ENCODE results near the gene CNGA3.

CNGA3 gene

DNA sequence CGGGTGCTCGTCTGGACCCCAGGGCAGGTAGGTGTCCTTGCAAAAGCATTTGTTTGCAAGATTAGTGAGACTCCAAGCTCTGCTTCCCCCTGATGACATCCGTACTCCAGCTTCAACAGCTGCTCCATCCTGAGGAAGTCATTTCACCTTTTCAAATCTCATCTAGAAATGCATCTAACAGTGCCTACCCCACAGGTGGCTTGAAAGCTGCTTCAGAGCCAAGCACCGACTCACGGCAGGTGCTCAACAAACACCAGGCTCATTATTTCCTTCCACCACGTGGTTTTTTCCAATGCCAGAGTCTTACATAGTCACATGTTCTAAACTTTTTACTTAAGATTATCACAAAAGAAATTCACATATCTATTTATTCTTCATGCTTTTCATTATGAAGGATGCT, 31.9 kb downstream of the CNGA3 start:
- DNase-seq: no peak

DNA sequence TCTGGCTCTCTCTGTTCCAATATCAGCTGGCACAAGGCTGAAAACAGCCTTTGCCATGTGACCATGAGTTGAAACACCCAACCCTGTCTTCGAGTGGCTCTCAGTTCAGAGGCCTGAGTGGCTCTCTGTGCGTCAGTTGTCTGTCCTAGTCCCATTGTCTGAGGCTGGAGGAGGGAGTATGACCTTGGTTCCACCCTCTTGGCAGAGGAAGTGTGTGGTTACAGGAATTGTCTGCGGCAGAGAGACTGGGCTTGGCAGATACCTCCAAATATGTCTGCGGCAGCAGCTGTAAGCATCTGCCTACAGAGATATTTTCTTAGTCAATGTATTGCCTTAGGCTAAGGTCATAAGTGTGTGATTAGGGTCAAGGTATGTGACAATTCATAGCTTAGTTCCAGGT, 32.6 kb downstream of the CNGA3 start:
- DNase-seq: peak; percentile 72

DNA sequence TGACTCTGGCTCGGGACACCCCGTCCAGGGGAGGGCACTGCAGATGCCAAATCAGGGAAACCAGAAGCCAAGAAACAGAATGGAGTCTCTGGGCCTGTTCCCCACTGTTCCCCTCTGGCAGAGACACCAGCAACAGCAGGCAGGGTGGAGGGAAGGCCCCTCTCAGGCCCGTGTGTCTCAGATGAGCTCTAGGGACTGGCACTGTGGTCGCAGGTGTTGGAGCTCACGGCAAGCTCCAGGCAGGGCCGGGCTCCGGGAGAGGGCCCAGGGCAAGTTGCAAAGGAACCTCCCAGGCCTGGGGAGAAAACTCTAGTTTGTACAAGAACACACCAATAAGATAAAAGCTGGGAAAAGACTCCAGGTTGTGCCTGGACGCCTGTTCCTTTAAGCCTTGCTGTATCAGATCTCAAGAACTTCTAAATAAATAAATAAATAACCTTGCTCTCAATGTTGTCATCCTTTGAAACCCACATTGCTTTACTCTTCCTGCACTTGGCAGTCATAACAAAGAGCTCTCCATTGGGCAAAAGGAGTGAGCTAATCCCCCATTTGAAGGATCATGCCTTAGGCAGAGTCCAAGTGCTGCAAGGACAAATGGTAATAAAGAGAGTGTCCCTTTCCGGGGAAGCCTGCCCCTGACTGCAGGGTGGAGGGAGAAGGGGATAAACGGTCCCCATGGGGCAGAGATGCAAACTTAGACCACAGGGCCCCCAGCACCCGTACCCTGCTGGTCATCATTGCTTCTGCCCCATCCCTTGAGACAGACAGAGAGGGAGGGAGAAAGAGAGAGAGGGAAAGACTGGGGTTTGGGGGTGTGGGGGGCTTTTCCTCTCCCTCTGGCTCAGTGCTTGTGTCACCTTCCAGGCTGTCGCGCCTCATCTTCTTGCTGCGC, 33.3 kb downstream of the CNGA3 start:
- no peak for DNase-seq

- DNase-seq: no peak
These were observed 33.9 kb downstream of the CNGA3 start for GRCh38 chr2:98380203-98380535.

DNA sequence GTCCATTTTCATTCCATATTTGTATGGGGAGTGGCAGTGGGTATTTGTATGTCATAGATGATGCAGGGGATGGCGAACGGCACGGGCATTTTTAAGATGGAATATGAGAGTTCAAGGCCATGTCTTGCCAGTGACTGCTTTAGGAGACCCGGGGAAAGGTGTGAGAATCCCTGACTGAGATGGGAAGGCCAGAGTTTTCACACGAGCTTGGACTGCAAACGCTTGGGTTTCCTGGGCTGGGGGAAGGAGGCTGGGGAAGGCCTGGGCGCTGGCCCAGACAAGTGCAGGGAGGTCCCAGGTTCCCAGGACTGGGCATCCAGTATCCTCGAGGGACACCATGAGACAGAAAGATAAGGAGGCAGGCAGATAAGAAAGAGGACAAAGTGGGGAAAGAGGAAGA, 35.2 kb downstream of the CNGA3 start:
- no peak for DNase-seq

DNA sequence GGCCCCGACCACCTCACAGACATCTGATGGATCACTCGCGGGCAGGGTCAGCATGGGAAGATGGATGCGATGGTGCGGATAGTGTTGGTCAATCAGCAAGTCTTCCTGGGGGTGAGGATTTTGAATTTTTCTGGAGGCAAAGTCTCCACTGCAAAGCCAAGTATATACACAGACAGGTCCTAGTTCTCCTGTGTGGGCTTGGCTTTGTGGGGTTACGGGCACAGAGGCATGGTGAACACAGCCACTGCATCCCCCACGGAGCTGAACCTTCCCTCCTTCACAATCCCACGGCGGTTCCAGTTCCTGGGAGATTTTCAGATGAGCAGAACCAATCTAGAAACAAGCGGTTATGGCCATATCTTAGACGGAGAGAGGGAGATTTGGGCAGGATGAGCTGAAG, 35.8 kb downstream of the CNGA3 start:
- DNase-seq: no peak

- DNase-seq: no peak
These were observed 36.5 kb downstream of the CNGA3 start for GRCh38 chr2:98382739-98383138.

- no peak for DNase-seq
These were observed 36.9 kb downstream of the CNGA3 start for GRCh38 chr2:98383166-98383565.

DNA sequence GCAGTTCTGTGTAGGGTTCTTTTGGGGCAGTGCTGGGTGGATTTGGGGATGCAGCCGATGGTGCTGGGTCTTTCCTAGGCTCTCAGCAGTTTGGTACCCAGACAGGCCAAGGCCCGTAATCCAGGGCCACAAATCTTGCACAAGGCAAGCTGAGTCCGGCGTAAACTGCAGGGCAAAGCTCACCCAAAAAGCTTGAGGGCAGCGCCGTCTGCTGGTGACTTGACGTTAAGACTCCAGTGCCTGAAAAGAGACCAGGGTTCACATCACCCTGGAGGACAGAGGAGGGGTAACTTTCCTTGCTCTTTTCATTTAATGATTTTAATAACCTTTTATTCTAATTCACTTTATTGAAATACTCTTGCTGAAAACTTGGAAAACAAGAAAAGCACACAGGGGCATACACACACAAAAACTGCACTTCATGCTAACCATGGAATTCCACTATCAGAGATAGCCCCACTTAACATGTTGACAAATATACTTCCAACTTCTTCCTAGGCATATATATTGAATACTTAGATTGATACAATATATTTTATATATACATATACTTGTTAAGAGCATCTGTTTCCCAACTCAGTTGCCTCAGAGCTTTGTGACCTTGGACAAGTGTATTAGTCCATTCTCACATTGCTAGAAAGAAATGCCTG, 38.9 kb downstream of the CNGA3 start:
- DNase-seq: peak; percentile 88

DNA sequence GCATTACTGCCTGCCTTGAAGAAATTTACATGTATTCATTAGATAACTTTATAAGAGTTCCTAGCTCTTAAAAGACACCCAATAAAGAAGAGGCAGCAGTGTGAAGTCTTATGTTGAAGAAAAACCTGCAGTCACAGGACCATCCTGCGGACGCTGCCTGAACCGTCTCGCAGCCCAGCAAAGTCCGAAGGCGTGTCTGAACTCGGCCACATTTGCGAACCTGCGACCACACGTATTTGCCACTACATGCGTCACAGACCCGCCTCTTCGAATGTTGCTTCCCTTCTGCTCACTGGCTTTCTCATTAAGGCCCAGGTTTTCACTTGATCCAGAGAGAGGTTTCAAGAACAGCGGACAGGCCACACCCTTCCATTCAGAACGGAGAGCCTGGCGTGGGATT, 41.2 kb downstream of the CNGA3 start:
- no peak for DNase-seq

DNA sequence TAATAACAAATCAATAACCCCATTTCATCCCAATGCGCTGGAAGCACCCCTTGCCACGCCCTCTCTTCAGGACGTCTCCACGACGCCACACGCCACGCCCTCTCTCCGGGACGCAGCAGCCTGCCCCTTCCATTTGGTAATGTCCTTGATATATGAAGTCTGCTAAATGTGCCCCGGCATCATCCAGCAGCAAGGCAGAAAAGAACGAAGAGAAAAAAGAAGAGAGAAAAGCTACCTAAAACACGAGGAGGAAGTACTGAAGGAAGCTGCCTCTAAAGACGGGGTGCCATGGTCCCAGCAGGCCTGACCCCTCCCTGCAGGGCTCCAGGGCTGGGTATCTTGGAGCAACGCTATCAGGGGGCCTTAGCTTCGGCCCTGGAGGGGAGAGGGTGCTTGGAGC, 41.8 kb downstream of the CNGA3 start:
- no peak for DNase-seq

- no peak for DNase-seq
These were observed 42.5 kb downstream of the CNGA3 start for GRCh38 chr2:98388601-98389250.

GRCh38 chr2:98389251-98389605, 43.0 kb downstream of the CNGA3 start:
- DNase-seq: no peak

GRCh38 chr2:98390571-98391476, 44.6 kb downstream of the CNGA3 start:
- no peak for DNase-seq

- no peak for DNase-seq
These were observed 45.5 kb downstream of the CNGA3 start for GRCh38 chr2:98391581-98392270.

DNA sequence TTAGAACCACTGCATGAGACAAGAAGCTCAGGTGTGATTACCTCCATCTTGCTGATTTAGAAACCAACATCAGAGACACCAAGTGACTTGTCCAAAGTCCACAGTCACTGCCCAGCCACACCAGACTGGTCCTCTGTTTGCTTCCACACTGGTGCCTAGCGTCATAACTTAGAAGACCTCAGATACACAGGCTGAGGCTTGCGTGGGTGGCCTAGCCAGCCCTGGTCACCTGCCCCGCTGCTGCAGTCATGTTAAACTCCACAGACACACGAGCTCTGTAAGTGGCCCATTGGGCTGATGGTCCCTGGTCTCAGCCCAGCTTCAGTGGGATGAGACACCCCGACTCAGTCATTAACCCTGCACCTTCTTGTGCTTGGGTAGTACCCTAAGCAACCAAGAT, 47.1 kb downstream of the CNGA3 start:
- DNase-seq: no peak

DNA sequence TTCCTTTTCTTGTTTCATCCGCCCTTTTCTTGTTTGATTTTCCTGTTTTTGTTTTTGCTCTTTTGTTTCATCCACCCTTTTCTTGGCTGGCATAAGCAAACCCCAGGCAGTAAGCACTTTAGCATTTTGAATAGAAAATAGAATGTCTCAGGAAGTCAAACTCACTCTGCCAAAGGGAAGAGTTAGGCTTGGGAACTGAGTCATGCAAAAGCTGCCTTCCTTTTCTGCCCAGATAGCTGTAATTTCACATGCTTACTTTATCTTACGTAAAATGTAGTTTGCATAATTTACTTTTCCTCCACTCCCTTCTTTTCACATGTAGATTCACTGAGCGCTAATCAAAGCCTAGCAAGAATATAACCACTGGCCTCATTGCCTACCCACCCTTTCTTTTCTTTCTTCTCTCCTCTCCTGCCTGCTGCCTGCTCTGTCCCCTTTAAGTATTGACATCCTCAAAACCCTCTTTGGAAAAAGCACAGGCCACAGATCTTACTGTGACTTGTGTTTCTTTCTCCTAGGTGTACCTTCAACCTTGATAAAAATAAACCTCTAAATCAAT, 48.4 kb downstream of the CNGA3 start:
- DNase-seq: no peak

- DNase-seq: no peak
These were observed 49.7 kb downstream of the CNGA3 start for GRCh38 chr2:98395977-98396376.

DNA sequence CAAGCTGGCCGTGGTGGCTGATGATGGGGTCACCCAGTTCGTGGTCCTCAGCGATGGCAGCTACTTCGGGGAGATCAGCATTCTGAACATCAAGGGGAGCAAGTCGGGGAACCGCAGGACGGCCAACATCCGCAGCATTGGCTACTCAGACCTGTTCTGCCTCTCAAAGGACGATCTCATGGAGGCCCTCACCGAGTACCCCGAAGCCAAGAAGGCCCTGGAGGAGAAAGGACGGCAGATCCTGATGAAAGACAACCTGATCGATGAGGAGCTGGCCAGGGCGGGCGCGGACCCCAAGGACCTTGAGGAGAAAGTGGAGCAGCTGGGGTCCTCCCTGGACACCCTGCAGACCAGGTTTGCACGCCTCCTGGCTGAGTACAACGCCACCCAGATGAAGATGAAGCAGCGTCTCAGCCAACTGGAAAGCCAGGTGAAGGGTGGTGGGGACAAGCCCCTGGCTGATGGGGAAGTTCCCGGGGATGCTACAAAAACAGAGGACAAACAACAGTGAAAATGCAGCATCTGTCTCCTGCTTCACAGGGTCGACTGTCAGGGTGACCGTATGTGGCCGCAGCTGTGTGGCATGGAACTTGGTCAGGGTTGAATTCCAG, 50.6 kb downstream of the CNGA3 start:
- no peak for DNase-seq

DNA sequence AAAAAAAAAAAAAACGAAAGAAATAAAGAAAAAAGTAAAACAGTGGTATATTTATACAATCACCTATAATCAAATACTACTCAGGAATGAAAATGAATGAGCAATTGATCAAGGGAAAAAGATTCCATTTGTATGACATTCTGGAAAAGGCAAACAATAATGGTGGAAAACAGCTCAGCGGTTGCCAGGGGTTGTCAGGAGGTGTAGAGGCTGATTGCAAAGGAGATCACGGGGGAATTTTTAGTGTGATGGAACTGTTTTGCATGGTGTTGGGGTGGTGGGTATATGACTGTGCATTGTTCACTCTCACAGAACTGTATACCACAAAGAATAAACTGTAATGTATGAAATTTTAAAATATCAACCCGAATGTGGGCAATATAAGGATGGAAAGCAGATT, 52.9 kb downstream of the CNGA3 start:
- no peak for DNase-seq

DNA sequence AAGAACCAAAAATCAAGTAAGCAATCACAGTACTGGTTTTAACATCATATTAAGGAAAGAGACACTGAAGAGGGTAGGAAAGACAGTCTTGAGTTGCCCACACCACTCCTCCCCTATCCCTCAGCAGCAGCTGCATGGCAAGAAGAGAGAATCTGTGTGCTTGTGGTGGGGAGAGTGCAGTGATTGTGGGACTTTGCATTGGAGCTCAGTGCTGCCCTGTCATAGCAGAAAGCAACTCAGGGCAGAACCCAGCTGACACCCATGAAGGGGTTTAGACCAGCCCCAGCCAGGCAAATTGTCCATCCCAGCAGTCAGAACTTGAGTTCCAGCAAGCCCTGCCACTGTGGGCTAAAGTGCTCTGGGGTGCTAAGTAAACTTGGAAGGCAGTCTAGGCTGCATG, 57.6 kb downstream of the CNGA3 start:
- DNase-seq: no peak

Data from hematopoietic multipotent progenitor cell treated with erythropoietin and hydrocortisone succinate and interleukin-3 and kit ligand, for 4 days (in vitro differentiated cells).